Neural crest cell (in vitro differentiated cells): ENCODE measurements around the gene LUC7L. TPM values are rescaled to one million over a fixed set of nuclear protein-coding genes. Genes with fewer than 3 reads are reported as not detected.

Experiments used
- DNase-seq: peaks from one replicate; pipeline ENCODE4 v3.0.0; 2021; ENCODE audit warnings: low read depth, mixed read lengths, low spot score
- H3K27ac Mint-ChIP-seq: one replicate; pipeline ENCODE4 v1.8.0; 2021; ENCODE audit warnings: mild to moderate bottlenecking, mixed read lengths; ENCODE audit not compliant: unreplicated experiment
- H3K27me3 Mint-ChIP-seq: 2 replicates; pipeline ENCODE4 v1.8.0; 2021; ENCODE audit warnings: low read depth, mild to moderate bottlenecking, mixed read lengths
- H3K36me3 Mint-ChIP-seq: 2 replicates; pipeline ENCODE4 v1.8.0; 2021; ENCODE audit warnings: low read depth, mild to moderate bottlenecking, mixed read lengths
- H3K4me1 Mint-ChIP-seq: 2 replicates; pipeline ENCODE4 v1.8.0; 2021; ENCODE audit warnings: mixed read lengths
- H3K4me3 Mint-ChIP-seq: one replicate; pipeline ENCODE4 v1.8.0; 2021; ENCODE audit warnings: mild to moderate bottlenecking, mixed read lengths
- H3K9me3 Mint-ChIP-seq: 2 replicates; pipeline ENCODE4 v1.8.0; 2021; ENCODE audit warnings: mixed read lengths
- CTCF ChIP-seq: fragments of 200-600 bp; sonication (generic); conservative IDR thresholded peaks from 2 replicates; pipeline ENCODE4 v1.5.0; 2021; ENCODE audit warnings: antibody characterized with exemption, mild to moderate bottlenecking
- total RNA-seq: library from RNA; stranded (reverse); gene quantifications from 2 replicates; pipeline ENCODE4 v1.2.1, GENCODE V29; 2021

Gene LUC7L
- total RNA-seq, 1 donor from 2014 or later, result 177 TPM

GRCh38 chr16:144797-145252, 84.4 kb downstream of the LUC7L start:
- TF ChIP-seq CTCF, result no peak
- DNase-seq, result no peak
- no peaks in the 10 kb centered on the region for H3K9me3 Mint-ChIP-seq
- H3K36me3 Mint-ChIP-seq, result no peaks in the 10 kb centered on the region
- no peak overlapping the region for H3K4me3 Mint-ChIP-seq
- peaks cover 25% of the 10 kb centered on the region for H3K27me3 Mint-ChIP-seq
- no peaks in the 10 kb centered on the region for H3K4me1 Mint-ChIP-seq
- H3K27ac Mint-ChIP-seq, result no peak overlapping the region

- peaks cover 12% of the 10 kb centered on the region for H3K27me3 Mint-ChIP-seq
- H3K9me3 Mint-ChIP-seq, result no peaks in the 10 kb centered on the region
- H3K36me3 Mint-ChIP-seq, result no peaks in the 10 kb centered on the region
- no peak for TF ChIP-seq CTCF
- H3K4me3 Mint-ChIP-seq, result no peak overlapping the region
- H3K4me1 Mint-ChIP-seq, result peaks cover 5% of the 10 kb centered on the region
- DNase-seq, result no peak
- no peak overlapping the region for H3K27ac Mint-ChIP-seq
Observed at GRCh38 chr16:143456-143855, 85.8 kb downstream of the LUC7L start.

GRCh38 chr16:143047-143446, 86.2 kb downstream of the LUC7L start:
- H3K4me3 Mint-ChIP-seq, result no peak overlapping the region

GRCh38 chr16:142405-142967, 86.8 kb downstream of the LUC7L start:
- Mint-ChIP-seq H3K9me3 (no peaks in the 10 kb centered on the region), H3K27me3 (peaks cover 8% of the 10 kb centered on the region), H3K4me3 (peak overlapping the region; percentile 59), H3K27ac (peak overlapping the region; percentile 35), H3K4me1 (peaks cover 5% of the 10 kb centered on the region), H3K36me3 (no peaks in the 10 kb centered on the region)
- DNase-seq, result no peak
- TF ChIP-seq CTCF, result no peak

More at GRCh38 chr16:143047-143446, 86.2 kb downstream of the LUC7L start:
- Mint-ChIP-seq H3K27me3 (peaks cover 8% of the 10 kb centered on the region), H3K27ac (no peak overlapping the region), H3K36me3 (no peaks in the 10 kb centered on the region), H3K9me3 (no peaks in the 10 kb centered on the region), H3K4me1 (peaks cover 5% of the 10 kb centered on the region)
- DNase-seq, result no peak
- TF ChIP-seq CTCF, result no peak

DNA sequence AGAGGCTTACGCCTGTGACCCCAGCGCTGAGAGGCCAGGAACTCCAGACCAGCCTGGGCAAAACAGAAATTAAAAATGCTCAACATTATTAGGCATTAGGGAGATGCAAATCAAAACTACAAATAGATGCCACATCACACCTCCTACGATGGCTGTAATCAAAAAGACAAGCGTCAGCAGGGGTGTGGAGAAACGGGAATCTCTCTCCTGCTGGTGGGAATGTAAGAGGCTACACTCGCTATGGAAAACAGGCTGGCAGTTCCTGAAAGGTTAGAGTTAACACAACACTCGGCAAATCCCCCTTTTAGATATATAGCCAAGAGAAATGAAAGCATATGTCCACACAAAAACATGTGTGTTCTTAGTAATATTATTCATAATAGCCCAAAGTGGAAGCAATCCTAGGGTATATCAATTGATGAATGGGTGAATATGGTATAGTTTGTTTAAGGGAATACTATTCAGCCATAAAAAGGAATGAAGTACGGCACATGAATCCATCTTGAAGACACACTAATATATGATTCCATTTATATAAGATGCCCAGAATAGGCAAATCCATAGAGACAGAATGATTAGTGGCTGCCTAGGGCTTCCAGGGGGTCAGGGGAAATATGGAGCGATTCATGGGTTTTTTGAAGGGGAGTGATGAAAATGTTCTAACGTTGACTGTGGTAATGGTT, 88.9 kb downstream of the LUC7L start:
- no peaks in the 10 kb centered on the region for H3K9me3 Mint-ChIP-seq
- H3K36me3 Mint-ChIP-seq, result no peaks in the 10 kb centered on the region
- no peak for DNase-seq
- H3K27me3 Mint-ChIP-seq, result peaks cover 8% of the 10 kb centered on the region
- peaks cover 9% of the 10 kb centered on the region for H3K4me1 Mint-ChIP-seq
- no peak overlapping the region for H3K27ac Mint-ChIP-seq
- no peak for TF ChIP-seq CTCF
- H3K4me3 Mint-ChIP-seq, result peak overlapping the region; percentile 65

Other genes with a start within 250 kb of the LUC7L start
- gene POLR3K, start 175.8 kb downstream of the LUC7L start, total RNA-seq, result 35.8 and 36.7 TPM in 2 replicates
- 79.1 and 85.6 TPM in 2 replicates for gene SNRNP25, start 175.6 kb downstream of the LUC7L start, total RNA-seq
- 46.5 TPM in 2 replicates for gene RHBDF1, start 156.8 kb downstream of the LUC7L start, total RNA-seq
- 47.7 and 50.0 TPM in 2 replicates for gene MPG, start 151.2 kb downstream of the LUC7L start, total RNA-seq
- 41.5 and 45.4 TPM in 2 replicates for gene NPRL3, start 90.8 kb downstream of the LUC7L start, total RNA-seq
- not detected in 2 replicates for gene HBZ, start 76.8 kb downstream of the LUC7L start, total RNA-seq
- gene HBM, start 63.5 kb downstream of the LUC7L start, total RNA-seq, result not detected in 2 replicates
- not detected in 2 replicates for gene HBA2, start 56.6 kb downstream of the LUC7L start, total RNA-seq
- not detected in 2 replicates for gene HBA1, start 52.8 kb downstream of the LUC7L start, total RNA-seq
- gene HBQ1, start 49.0 kb downstream of the LUC7L start, total RNA-seq, result 1.8 and 2.9 TPM in 2 replicates
- 89.8 and 97.8 TPM in 2 replicates for gene FAM234A, start 5.4 kb upstream of the LUC7L start, total RNA-seq
- 1.9 and 2.8 TPM in 2 replicates for gene RGS11, start 46.5 kb upstream of the LUC7L start, total RNA-seq
- gene ARHGDIG, start 51.1 kb upstream of the LUC7L start, total RNA-seq, result 2.0 and 3.0 TPM in 2 replicates
- gene PDIA2, start 53.7 kb upstream of the LUC7L start, total RNA-seq, result 1.4 and 2.1 TPM in 2 replicates
- 36.4 and 38.2 TPM in 2 replicates for gene AXIN1, start 123.3 kb upstream of the LUC7L start, total RNA-seq
- gene MRPL28, start 141.1 kb upstream of the LUC7L start, total RNA-seq, result 80.4 and 84.6 TPM in 2 replicates
- gene PGAP6, start 152.5 kb upstream of the LUC7L start, total RNA-seq, result 56.4 and 62.0 TPM in 2 replicates
- gene NME4, start 167.8 kb upstream of the LUC7L start, total RNA-seq, result 233 and 254 TPM in 2 replicates
- gene DECR2, start 172.4 kb upstream of the LUC7L start, total RNA-seq, result 22.4 and 25.7 TPM in 2 replicates
- gene RAB11FIP3, start 196.2 kb upstream of the LUC7L start, total RNA-seq, result 70.5 and 72.2 TPM in 2 replicates